ENCODE measurements around the gene LY6G5B. TPM values are rescaled to one million over a fixed set of nuclear protein-coding genes. Genes with fewer than 3 reads are reported as not detected.

Gene LY6G5B
- total and polyA plus RNA-seq, 2 experiments from 2014 or later = 7.9 to 8.4 TPM

- TF ChIP-seq ZNF462 (CRISPR knock-in tag; IDR thresholded peaks at IDR 0.05) (no peak), POLR2AphosphoS5 (IDR thresholded peaks at IDR 0.05; ENCODE audit: low read depth) (no peak), ZNF114 (CRISPR knock-in tag; IDR thresholded peaks at IDR 0.05) (no peak), JUNB (IDR thresholded peaks at IDR 0.05; ENCODE audit: unreplicated experiment) (no peak), ZNF331 (CRISPR knock-in tag; IDR thresholded peaks at IDR 0.05; ENCODE audit: low read depth) (no peak), STAT1 (IDR thresholded peaks at IDR 0.05; ENCODE audit: unreplicated experiment) (no peak), ETS1 (IDR thresholded peaks at IDR 0.05) (no peak), NANOG (IDR thresholded peaks at IDR 0.05; ENCODE audit: borderline replicate concordance) (no peak)
Observed at GRCh38 chr6:31655349-31656237, 14.2 kb upstream of the LY6G5B start, which contains the start of gene APOM (continued).

Data from GM23338 (cell line).